ENCODE measurements around the gene ARHGDIA.

ARHGDIA gene

DNA sequence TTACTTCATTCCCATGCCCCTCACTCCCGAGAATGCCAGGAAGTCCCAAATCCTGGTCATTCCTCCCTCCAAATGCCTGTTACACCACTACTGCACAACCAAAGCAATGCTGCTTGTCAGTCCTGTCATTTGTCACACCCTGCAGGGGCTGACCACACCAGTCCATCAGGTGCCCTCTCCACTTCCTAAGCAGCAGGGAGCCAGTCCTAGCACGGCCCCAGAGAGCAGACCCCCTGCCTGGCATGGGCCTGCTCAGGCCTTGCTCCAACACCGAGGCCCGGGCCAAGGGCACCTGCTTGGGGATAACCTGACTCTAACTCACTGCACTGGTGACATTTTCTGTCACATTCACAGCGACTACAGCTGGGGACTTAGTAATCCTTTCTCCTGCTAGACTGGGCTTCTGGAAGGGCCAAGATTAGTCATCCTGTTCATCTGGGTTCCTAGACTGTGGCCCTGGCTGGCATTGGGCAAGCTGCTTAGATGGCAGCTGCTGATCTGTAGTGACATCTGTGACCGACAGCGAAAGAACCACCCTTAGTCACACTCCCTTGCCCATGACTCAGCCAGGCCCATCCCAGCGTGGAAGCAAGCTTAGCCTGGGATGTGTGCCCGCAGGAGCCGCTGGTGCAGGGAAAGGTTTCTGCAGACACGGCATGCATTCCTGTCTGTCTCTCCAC, 14.9 kb upstream of the ARHGDIA start:
- H3K9me3 ChIP-seq (ENCODE audit: low read depth, low read length), result no peaks in the 10 kb centered on the region
- H3K27ac ChIP-seq, result no peak overlapping the region
- no peak for TF ChIP-seq FOXP2 (optimal IDR thresholded peaks at IDR 0.05; ENCODE audit: control extremely low read depth, extremely low read length, insufficient read depth)
- TF ChIP-seq POLR2AphosphoS5 (IDR thresholded peaks at IDR 0.05; ENCODE audit: borderline replicate concordance, low read depth, low read length), result no peak; the same call in 1 of the 2 replicates
- no peak for TF ChIP-seq EZH2 (IDR thresholded peaks at IDR 0.05)
- no peak for DNase-seq (ENCODE audit: low read depth, low spot score)
- H3K36me3 ChIP-seq (ENCODE audit: insufficient read depth, low read length), result peaks cover 89% of the 10 kb centered on the region
- no peak overlapping the region for H3K4me3 ChIP-seq
- H3K9ac ChIP-seq (ENCODE audit: insufficient read length), result no peak overlapping the region

DNA sequence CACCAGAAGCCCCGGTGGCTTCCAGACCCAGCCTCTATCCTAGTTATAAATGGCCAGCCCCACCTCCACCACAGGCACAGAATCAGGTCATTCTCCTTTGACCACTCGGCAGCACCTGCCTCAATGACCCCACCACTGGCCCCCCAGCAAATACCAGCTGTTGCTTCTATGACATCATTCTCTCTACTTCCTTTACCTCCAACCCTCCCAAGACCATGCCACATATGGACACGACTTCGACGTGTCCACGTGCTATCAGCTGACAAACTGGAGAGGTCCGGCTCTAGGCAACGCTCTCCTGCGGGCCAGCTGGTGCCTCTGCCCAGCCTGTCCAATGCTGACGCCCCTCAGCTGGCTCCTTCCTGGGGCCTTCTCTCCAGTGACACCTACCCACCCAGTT, 14.3 kb upstream of the ARHGDIA start:
- peaks cover 92% of the 10 kb centered on the region for H3K36me3 ChIP-seq (ENCODE audit: insufficient read depth, low read length)
- no peaks in the 10 kb centered on the region for H3K9me3 ChIP-seq (ENCODE audit: low read depth, low read length)
- no peak overlapping the region for H3K9ac ChIP-seq (ENCODE audit: insufficient read length)
- H3K27ac ChIP-seq, result no peak overlapping the region
- TF ChIP-seq EZH2 (IDR thresholded peaks at IDR 0.05), result no peak
- no peak for TF ChIP-seq FOXP2 (optimal IDR thresholded peaks at IDR 0.05; ENCODE audit: control extremely low read depth, extremely low read length, insufficient read depth)
- no peak for TF ChIP-seq POLR2AphosphoS5 (IDR thresholded peaks at IDR 0.05; ENCODE audit: borderline replicate concordance, low read depth, low read length)
- no peak overlapping the region for H3K4me3 ChIP-seq
- DNase-seq (ENCODE audit: low read depth, low spot score), result no peak

DNA sequence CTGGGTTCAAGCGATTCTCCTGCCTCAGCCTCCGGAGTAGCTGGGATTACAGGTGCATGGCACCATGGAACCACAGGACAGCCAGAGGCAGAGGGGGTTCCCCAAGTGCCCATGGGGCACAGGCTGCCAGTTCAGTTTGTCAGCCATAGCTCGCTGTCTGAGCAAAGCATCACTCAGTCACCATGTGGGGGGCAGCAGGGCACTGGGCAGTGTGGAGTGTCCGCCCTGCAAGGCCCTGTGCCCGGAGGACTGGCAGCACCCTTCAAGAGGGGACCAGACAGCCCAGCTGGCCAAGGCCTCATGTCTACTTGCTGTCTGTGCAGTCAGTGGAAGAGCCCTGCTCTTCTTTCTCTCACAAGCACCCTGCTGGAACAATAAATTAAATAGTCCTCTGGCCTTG, 13.8 kb upstream of the ARHGDIA start:
- Histone ChIP-seq H3K36me3 (ENCODE audit: insufficient read depth, low read length) (peaks cover 92% of the 10 kb centered on the region), H3K9me3 (ENCODE audit: low read depth, low read length) (no peaks in the 10 kb centered on the region), H3K27ac (no peak overlapping the region), H3K4me3 (no peak overlapping the region), H3K9ac (ENCODE audit: insufficient read length) (no peak overlapping the region)
- no peak for DNase-seq (ENCODE audit: low read depth, low spot score)
- no peak for TF ChIP-seq POLR2AphosphoS5 (IDR thresholded peaks at IDR 0.05; ENCODE audit: borderline replicate concordance, low read depth, low read length)
- no peak for TF ChIP-seq EZH2 (IDR thresholded peaks at IDR 0.05)
- no peak for TF ChIP-seq FOXP2 (optimal IDR thresholded peaks at IDR 0.05; ENCODE audit: control extremely low read depth, extremely low read length, insufficient read depth)

DNA sequence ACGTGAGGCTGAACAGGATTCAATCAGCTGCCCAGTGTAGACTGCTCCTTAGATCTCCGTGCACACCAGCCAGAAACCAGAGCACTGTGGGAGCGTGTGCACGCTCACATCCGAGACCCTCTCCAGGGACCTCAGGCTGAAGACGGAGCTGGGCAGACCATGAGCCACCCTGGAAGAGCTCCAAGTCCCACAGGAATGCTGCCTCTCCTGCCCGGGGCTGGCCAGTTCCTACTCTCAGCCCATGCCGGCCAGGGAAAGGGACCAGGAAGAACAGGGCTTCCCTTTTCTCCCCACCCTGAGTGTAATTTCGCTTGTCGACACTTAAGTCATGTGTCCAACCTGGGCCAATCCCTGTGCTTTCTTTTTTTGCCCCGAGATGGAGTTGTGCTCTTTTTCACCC, 13.4 kb upstream of the ARHGDIA start:
- TF ChIP-seq FOXP2 (optimal IDR thresholded peaks at IDR 0.05; ENCODE audit: control extremely low read depth, extremely low read length, insufficient read depth) (no peak), EZH2 (IDR thresholded peaks at IDR 0.05) (no peak), POLR2AphosphoS5 (IDR thresholded peaks at IDR 0.05; ENCODE audit: borderline replicate concordance, low read depth, low read length) (no peak)
- Histone ChIP-seq H3K36me3 (ENCODE audit: insufficient read depth, low read length) (peaks cover 92% of the 10 kb centered on the region), H3K9me3 (ENCODE audit: low read depth, low read length) (no peaks in the 10 kb centered on the region), H3K4me3 (no peak overlapping the region), H3K9ac (ENCODE audit: insufficient read length) (no peak overlapping the region), H3K27ac (no peak overlapping the region)
- no peak for DNase-seq (ENCODE audit: low read depth, low spot score)

DNA sequence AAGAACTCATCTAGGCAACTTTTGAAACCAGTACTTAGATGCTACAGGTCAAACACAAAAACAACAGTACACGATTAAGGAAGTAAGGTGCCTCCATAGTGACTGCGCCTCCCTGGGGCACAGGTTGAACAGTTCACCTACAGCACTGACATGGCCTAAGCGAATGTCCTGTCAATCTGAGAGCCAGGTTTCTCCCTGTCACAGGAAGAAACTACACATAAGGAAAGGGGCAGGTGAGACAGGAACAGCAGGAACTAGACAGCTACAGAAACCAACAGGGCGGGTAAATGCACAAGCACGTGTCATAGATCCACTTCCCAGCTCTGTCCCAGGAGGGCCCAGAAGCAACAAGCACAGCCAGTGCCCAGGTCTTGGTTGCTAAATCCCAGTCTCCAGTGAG, 8.0 kb upstream of the ARHGDIA start:
- TF ChIP-seq EZH2 (IDR thresholded peaks at IDR 0.05) (no peak), FOXP2 (optimal IDR thresholded peaks at IDR 0.05; ENCODE audit: control extremely low read depth, extremely low read length, insufficient read depth) (no peak), POLR2AphosphoS5 (IDR thresholded peaks at IDR 0.05; ENCODE audit: borderline replicate concordance, low read depth, low read length) (no peak)
- Histone ChIP-seq H3K9me3 (ENCODE audit: low read depth, low read length) (no peaks in the 10 kb centered on the region), H3K27ac (no peak overlapping the region), H3K36me3 (ENCODE audit: insufficient read depth, low read length) (peaks cover 58% of the 10 kb centered on the region), H3K9ac (ENCODE audit: insufficient read length) (no peak overlapping the region), H3K4me3 (no peak overlapping the region)
- DNase-seq (ENCODE audit: low read depth, low spot score), result no peak

DNA sequence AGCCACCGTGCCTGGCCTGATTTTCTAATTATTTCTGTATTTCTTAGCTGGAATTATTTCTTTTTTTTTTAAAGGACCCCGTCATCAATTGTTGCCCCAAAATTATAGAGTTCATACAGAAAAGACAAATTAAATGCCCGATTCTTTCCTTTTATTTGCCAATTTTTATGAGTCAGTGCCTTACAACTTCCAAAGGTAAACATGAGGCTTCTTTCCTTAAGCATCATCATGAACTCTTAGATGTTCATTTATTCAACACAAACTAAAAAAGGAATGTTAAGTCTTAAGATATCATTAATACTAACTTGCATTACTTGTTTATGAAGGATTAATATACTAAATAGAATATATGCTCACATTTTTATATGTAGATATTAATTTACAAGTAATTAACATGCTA, 7.2 kb upstream of the ARHGDIA start:
- no peak for DNase-seq (ENCODE audit: low read depth, low spot score)
- H3K9ac ChIP-seq (ENCODE audit: insufficient read length), result no peak overlapping the region
- peaks cover 52% of the 10 kb centered on the region for H3K36me3 ChIP-seq (ENCODE audit: insufficient read depth, low read length)
- no peak for TF ChIP-seq POLR2AphosphoS5 (IDR thresholded peaks at IDR 0.05; ENCODE audit: borderline replicate concordance, low read depth, low read length)
- TF ChIP-seq FOXP2 (optimal IDR thresholded peaks at IDR 0.05; ENCODE audit: control extremely low read depth, extremely low read length, insufficient read depth), result no peak
- TF ChIP-seq EZH2 (IDR thresholded peaks at IDR 0.05), result no peak
- H3K9me3 ChIP-seq (ENCODE audit: low read depth, low read length), result no peaks in the 10 kb centered on the region
- H3K27ac ChIP-seq, result no peak overlapping the region; the same call in 1 of the 2 replicates
- H3K4me3 ChIP-seq, result no peak overlapping the region

DNA sequence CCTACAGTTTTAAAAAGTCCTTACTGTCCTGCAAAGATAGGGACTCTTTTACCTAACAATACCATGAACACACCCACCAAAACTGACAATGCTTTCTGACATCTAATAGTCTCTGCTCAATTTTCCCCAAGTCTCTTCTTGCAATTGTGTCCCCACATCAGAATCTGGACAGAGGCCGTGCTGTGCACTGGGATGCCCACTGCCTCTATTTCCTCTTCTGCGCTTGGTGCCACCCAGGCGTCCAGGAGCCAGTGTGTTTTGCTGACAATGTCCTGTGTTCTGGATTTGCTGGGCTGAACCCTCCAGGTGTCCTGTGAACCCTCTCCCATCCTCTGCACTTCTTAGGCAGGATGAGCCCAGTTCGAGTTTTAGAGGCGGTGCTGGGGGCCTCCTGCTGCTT, 6.4 kb upstream of the ARHGDIA start:
- H3K36me3 ChIP-seq (ENCODE audit: insufficient read depth, low read length), result peaks cover 51% of the 10 kb centered on the region

DNA sequence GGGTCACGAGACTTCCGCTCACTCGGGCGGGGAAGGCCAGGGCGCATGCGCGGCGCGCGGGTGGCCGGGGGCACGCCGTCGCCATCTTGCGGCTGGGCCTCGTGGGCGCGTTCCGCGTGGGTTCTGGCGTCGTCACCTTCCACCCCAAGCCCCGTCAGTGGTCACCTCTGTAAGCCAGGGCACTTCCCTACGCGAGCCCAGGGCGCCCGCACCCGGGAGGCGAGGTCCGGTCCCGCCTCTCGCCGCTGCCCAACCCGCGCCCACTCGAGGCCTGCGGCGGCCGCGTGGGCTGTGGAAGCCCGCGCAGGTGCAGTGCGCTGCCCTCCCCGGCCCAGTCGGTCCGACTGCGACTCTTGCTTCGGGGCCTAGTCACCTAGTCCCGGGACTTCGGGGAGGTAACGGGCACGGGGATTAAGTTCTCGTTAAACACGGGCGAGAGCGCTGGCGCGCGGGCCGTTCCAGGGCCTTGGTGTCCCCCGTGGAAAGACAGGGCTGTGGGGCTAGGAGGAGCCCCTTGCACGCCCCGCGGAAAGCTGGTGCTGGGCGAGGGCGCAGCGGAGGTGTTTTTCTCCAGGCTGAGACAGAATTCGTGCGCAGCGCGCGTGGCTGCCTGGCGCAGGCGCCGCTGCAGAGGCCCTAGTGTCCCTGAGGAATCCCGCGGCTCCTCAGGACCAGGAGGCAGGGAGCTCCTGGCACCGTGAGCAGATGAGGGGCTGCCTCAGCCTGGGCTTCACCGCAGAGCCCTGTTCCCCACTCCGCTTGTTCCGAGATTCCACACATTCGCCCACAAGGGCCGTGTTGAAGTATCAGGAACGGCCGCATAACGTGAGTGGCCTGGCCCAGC, 472 bp upstream of the ARHGDIA start:
- peak overlapping the region; percentile 99 for H3K4me3 ChIP-seq
- no peaks in the 10 kb centered on the region for H3K9me3 ChIP-seq (ENCODE audit: low read depth, low read length)
- DNase-seq (ENCODE audit: low read depth, low spot score), result no peak
- peak overlapping the region; percentile 99 for H3K27ac ChIP-seq
- peak overlapping the region; percentile 100 for H3K9ac ChIP-seq (ENCODE audit: insufficient read length)
- TF ChIP-seq POLR2AphosphoS5 (IDR thresholded peaks at IDR 0.05; ENCODE audit: borderline replicate concordance, low read depth, low read length) (peak; percentile 82), EZH2 (IDR thresholded peaks at IDR 0.05) (no peak), FOXP2 (optimal IDR thresholded peaks at IDR 0.05; ENCODE audit: control extremely low read depth, extremely low read length, insufficient read depth) (no peak)
- peaks cover 29% of the 10 kb centered on the region for H3K36me3 ChIP-seq (ENCODE audit: insufficient read depth, low read length)

More for the DNA sequence above, 6.4 kb upstream of the ARHGDIA start:
- TF ChIP-seq FOXP2 (optimal IDR thresholded peaks at IDR 0.05; ENCODE audit: control extremely low read depth, extremely low read length, insufficient read depth), result no peak
- TF ChIP-seq POLR2AphosphoS5 (IDR thresholded peaks at IDR 0.05; ENCODE audit: borderline replicate concordance, low read depth, low read length), result no peak; the same call in 1 of the 2 replicates
- no peak for TF ChIP-seq EZH2 (IDR thresholded peaks at IDR 0.05)
- Histone ChIP-seq H3K4me3 (no peak overlapping the region), H3K27ac (no peak overlapping the region), H3K9me3 (ENCODE audit: low read depth, low read length) (no peaks in the 10 kb centered on the region), H3K9ac (ENCODE audit: insufficient read length) (no peak overlapping the region)
- DNase-seq (ENCODE audit: low read depth, low spot score), result no peak
